ENCODE measurements around the gene C2CD4D. TPM values are rescaled to one million over a fixed set of nuclear protein-coding genes. Genes with fewer than 3 reads are reported as not detected.
"Not testable (repeated sequence)": the region's sequence is repeated elsewhere in the genome, so short reads cannot be mapped to it uniquely, and the experiment has no call there.

The C2CD4D gene
- polyA plus RNA-seq, 1 donor from 2014 or later: not detected

- H3K27ac ChIP-seq (ENCODE audit: low read length): no peak overlapping the region
- no peak overlapping the region for H3K4me3 ChIP-seq (ENCODE audit: low read length)
- no peaks in the 10 kb centered on the region for H3K9me2 ChIP-seq (ENCODE audit: insufficient read depth, low read length)
- TF ChIP-seq CTCF (IDR thresholded peaks at IDR 0.05; ENCODE audit: poor library complexity, severe bottlenecking) (no peak), SMC3 (conservative IDR thresholded peaks at IDR 0.05; ENCODE audit: poor library complexity) (no peak), RAD21 (conservative IDR thresholded peaks at IDR 0.05) (no peak), MXI1 (conservative IDR thresholded peaks at IDR 0.05; ENCODE audit: poor library complexity, severe bottlenecking) (no peak), POLR2AphosphoS5 (IDR thresholded peaks at IDR 0.05) (no peak), EZH2 (IDR thresholded peaks at IDR 0.05; ENCODE audit: borderline replicate concordance, insufficient read depth, low read length, poor library complexity, severe bottlenecking) (no peak), EP300 (conservative IDR thresholded peaks at IDR 0.05; ENCODE audit: poor library complexity, severe bottlenecking) (no peak), TAF1 (IDR thresholded peaks at IDR 0.05; ENCODE audit: low read depth) (no peak), REST (IDR thresholded peaks at IDR 0.05; ENCODE audit: borderline replicate concordance) (no peak)
- H3K9me3 ChIP-seq (ENCODE audit: low read length): no peaks in the 10 kb centered on the region
- no peaks in the 10 kb centered on the region for H3F3A ChIP-seq (ENCODE audit: insufficient read depth, low read length, poor library complexity, severe bottlenecking)
- no peaks in the 10 kb centered on the region for H3K36me3 ChIP-seq (ENCODE audit: insufficient read depth, low read length)
- H3K4me2 ChIP-seq (ENCODE audit: low read length): no peak overlapping the region
- no peak overlapping the region for H3K9ac ChIP-seq (ENCODE audit: low read length)
- no peaks in the 10 kb centered on the region for H3K27me3 ChIP-seq (ENCODE audit: insufficient read depth, low read depth, low read length)
- H4K20me1 ChIP-seq (ENCODE audit: insufficient read depth): no peaks in the 10 kb centered on the region
- H2AFZ ChIP-seq (ENCODE audit: low read depth, low read length): no peak overlapping the region
- no peaks in the 10 kb centered on the region for H3K79me2 ChIP-seq (replicated peaks; ENCODE audit: insufficient read depth, low read length)
Measured at GRCh38 chr1:151887028-151887427, 47.4 kb upstream of the C2CD4D start.

GRCh38 chr1:151885479-151885878 lies 45.9 kb upstream of the C2CD4D start:
- Histone ChIP-seq H3K27me3 (ENCODE audit: insufficient read depth, low read depth, low read length) (no peaks in the 10 kb centered on the region), H3K9me2 (ENCODE audit: insufficient read depth, low read length) (no peaks in the 10 kb centered on the region), H3K4me2 (ENCODE audit: low read length) (no peak overlapping the region), H3K9ac (ENCODE audit: low read length) (no peak overlapping the region), H2AFZ (ENCODE audit: low read depth, low read length) (no peak overlapping the region), H3K4me3 (ENCODE audit: low read length) (no peak overlapping the region), H3K9me3 (ENCODE audit: low read length) (no peaks in the 10 kb centered on the region), H3K27ac (ENCODE audit: low read length) (no peak overlapping the region), H3K79me2 (replicated peaks; ENCODE audit: insufficient read depth, low read length) (no peaks in the 10 kb centered on the region), H3K36me3 (ENCODE audit: insufficient read depth, low read length) (no peaks in the 10 kb centered on the region), H3F3A (ENCODE audit: insufficient read depth, low read length, poor library complexity, severe bottlenecking) (no peaks in the 10 kb centered on the region), H4K20me1 (ENCODE audit: insufficient read depth) (no peaks in the 10 kb centered on the region)
- TF ChIP-seq RAD21 (conservative IDR thresholded peaks at IDR 0.05): no peak
- TF ChIP-seq MXI1 (conservative IDR thresholded peaks at IDR 0.05; ENCODE audit: poor library complexity, severe bottlenecking): no peak
- TF ChIP-seq TAF1 (IDR thresholded peaks at IDR 0.05; ENCODE audit: low read depth): no peak
- TF ChIP-seq REST (IDR thresholded peaks at IDR 0.05; ENCODE audit: borderline replicate concordance): no peak
- TF ChIP-seq EP300 (conservative IDR thresholded peaks at IDR 0.05; ENCODE audit: poor library complexity, severe bottlenecking): no peak
- TF ChIP-seq SMC3 (conservative IDR thresholded peaks at IDR 0.05; ENCODE audit: poor library complexity): no peak
- no peak for TF ChIP-seq CTCF (IDR thresholded peaks at IDR 0.05; ENCODE audit: poor library complexity, severe bottlenecking)
- TF ChIP-seq EZH2 (IDR thresholded peaks at IDR 0.05; ENCODE audit: borderline replicate concordance, insufficient read depth, low read length, poor library complexity, severe bottlenecking): no peak
- no peak for TF ChIP-seq POLR2AphosphoS5 (IDR thresholded peaks at IDR 0.05)

- H3K4me2 ChIP-seq (ENCODE audit: low read length); H3K27me3 ChIP-seq (ENCODE audit: insufficient read depth, low read depth, low read length); H2AFZ ChIP-seq (ENCODE audit: low read depth, low read length); H3F3A ChIP-seq (ENCODE audit: insufficient read depth, low read length, poor library complexity, severe bottlenecking); H3K9ac ChIP-seq (ENCODE audit: low read length); H3K4me3 ChIP-seq (ENCODE audit: low read length); H3K27ac ChIP-seq (ENCODE audit: low read length); H3K9me2 ChIP-seq (ENCODE audit: insufficient read depth, low read length); H3K79me2 ChIP-seq (replicated peaks; ENCODE audit: insufficient read depth, low read length); H3K9me3 ChIP-seq (ENCODE audit: low read length); H4K20me1 ChIP-seq (ENCODE audit: insufficient read depth); H3K36me3 ChIP-seq (ENCODE audit: insufficient read depth, low read length): not testable (repeated sequence)
Measured at GRCh38 chr1:151884879-151885278, 45.3 kb upstream of the C2CD4D start.
